Stimulated activated effector memory CD8-positive, alpha-beta T cell treated with anti-CD3 and anti-CD28 coated beads, Interleukin-12 subunit alpha, Interleukin-12 subunit beta, amount 100 ng/mL, for 72 hours (primary cell): ENCODE measurements around the gene SLC1A2.
A peak's percentile ranks its signal among the peaks of the same experiment; 100 is the strongest.

Experiments
- ATAC-seq: fragments of 150-1000 bp; cut with Tn5 transposase; 2 replicates; pipeline ENCODE4 v1.10.0; 2021
- DNase-seq, 2 donors: peaks; one replicate each; pipeline ENCODE4 v3.0.0; 2021 to 2022; ENCODE audit warnings: low spot score in 2 of 2
- H3K27ac Mint-ChIP-seq: one replicate; pipeline ENCODE4 v1.8.0; 2022; ENCODE audit warnings: mild to moderate bottlenecking, mixed read lengths
- H3K36me3 Mint-ChIP-seq: one replicate; pipeline ENCODE4 v1.8.0; 2022; ENCODE audit warnings: mild to moderate bottlenecking, mixed read lengths
- H3K4me1 Mint-ChIP-seq: one replicate; pipeline ENCODE4 v1.8.0; 2022; ENCODE audit warnings: mixed read lengths
- H3K4me3 Mint-ChIP-seq: one replicate; pipeline ENCODE4 v1.8.0; 2022; ENCODE audit warnings: mild to moderate bottlenecking, mixed read lengths
- H3K9me3 Mint-ChIP-seq: one replicate; pipeline ENCODE4 v1.8.0; 2022; ENCODE audit warnings: mixed read lengths

Gene SLC1A2

GRCh38 chr11:35259529-35259928, 159.8 kb downstream of the SLC1A2 start:
- no peak for ATAC-seq
- H3K27ac Mint-ChIP-seq, result no peak overlapping the region
- H3K9me3 Mint-ChIP-seq, result no peaks in the 10 kb centered on the region
- no peaks in the 10 kb centered on the region for H3K36me3 Mint-ChIP-seq
- H3K4me1 Mint-ChIP-seq, result peaks cover 16% of the 10 kb centered on the region
- H3K4me3 Mint-ChIP-seq, result no peak overlapping the region
- DNase-seq, result no peak

- H3K4me1 Mint-ChIP-seq, result peaks cover 16% of the 10 kb centered on the region
- H3K9me3 Mint-ChIP-seq, result no peaks in the 10 kb centered on the region
- ATAC-seq, result peak; percentile 89
- DNase-seq, result no peak
- no peak overlapping the region for H3K27ac Mint-ChIP-seq
- H3K36me3 Mint-ChIP-seq, result no peaks in the 10 kb centered on the region
- peak overlapping the region; percentile 9 for H3K4me3 Mint-ChIP-seq
Measured at GRCh38 chr11:35257281-35257680, 162.1 kb downstream of the SLC1A2 start.

DNA sequence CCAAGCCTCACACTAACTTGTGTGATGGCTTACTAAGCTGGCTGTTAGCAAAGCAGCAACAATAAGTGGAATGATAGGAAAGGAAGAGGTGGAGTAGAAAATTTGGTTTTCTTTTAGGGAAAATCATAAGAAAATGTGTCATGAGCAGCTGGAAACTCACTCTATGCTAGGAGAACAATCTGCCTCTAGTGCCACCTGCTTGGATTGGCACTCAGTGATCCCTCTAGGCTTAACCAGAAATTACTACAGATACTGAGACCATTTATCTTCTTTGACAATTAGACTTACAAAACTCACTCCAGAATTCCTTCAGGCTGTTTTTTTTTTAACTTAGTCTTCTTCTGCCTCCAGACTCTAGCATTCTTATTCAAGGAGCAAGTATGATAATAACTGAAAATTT, 163.1 kb downstream of the SLC1A2 start:
- H3K27ac Mint-ChIP-seq, result no peak overlapping the region
- H3K4me3 Mint-ChIP-seq, result no peak overlapping the region
- no peaks in the 10 kb centered on the region for H3K36me3 Mint-ChIP-seq

DNA sequence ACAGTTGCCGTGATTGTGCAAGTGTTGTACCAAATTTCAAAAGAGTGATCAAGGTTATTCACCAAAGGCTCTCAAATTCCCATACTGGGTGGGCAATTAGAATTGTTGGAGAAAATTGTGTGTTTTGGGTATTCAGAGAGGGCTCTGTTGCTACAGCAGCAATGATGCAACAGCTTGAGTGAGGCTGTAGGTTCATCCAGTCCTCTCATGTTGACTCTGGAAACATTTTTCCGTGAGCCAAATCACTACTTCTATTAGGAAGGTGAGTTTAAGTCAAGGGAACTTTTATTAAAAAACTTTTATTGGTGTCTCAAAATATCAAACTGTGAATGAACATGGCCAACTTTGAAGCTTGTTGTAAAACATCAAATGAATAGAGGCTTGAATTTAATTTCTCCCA, 163.8 kb downstream of the SLC1A2 start:
- no peak overlapping the region for H3K4me3 Mint-ChIP-seq
- no peaks in the 10 kb centered on the region for H3K36me3 Mint-ChIP-seq
- no peaks in the 10 kb centered on the region for H3K9me3 Mint-ChIP-seq
- ATAC-seq (no peak), DNase-seq (no peak)
- H3K4me1 Mint-ChIP-seq, result peaks cover 16% of the 10 kb centered on the region
- no peak overlapping the region for H3K27ac Mint-ChIP-seq

More for the DNA sequence above, 163.1 kb downstream of the SLC1A2 start:
- H3K4me1 Mint-ChIP-seq, result peaks cover 16% of the 10 kb centered on the region
- no peak for ATAC-seq
- H3K9me3 Mint-ChIP-seq, result no peaks in the 10 kb centered on the region
- no peak for DNase-seq

DNA sequence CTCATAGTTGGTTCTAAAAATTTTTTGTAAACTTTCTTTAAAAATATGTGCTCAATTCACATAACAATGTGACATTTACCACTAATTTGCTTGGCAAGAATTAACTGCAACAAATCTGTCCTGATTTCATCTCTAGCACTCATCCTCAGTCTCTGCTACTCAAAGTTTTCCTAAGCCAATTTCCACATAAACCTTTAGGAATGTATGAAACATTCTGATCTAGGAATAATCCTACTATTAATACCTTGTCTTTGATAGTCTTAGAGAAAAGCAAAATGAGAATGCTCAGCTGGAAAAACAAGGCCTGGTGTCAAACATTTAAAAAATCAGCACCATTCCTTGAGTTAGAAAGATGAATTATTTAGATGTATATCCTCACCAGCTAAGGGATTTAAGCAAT, 166.1 kb downstream of the SLC1A2 start:
- no peak for DNase-seq

GRCh38 chr11:35250621-35251020, 168.7 kb downstream of the SLC1A2 start:
- Mint-ChIP-seq H3K4me3 (no peak overlapping the region), H3K9me3 (no peaks in the 10 kb centered on the region), H3K4me1 (peaks cover 34% of the 10 kb centered on the region), H3K36me3 (no peaks in the 10 kb centered on the region), H3K27ac (no peak overlapping the region)
- no peak for ATAC-seq
- no peak for DNase-seq

More for the DNA sequence above, 166.1 kb downstream of the SLC1A2 start:
- ATAC-seq, result no peak
- Mint-ChIP-seq H3K27ac (no peak overlapping the region), H3K4me3 (no peak overlapping the region), H3K36me3 (no peaks in the 10 kb centered on the region), H3K4me1 (peaks cover 25% of the 10 kb centered on the region), H3K9me3 (no peaks in the 10 kb centered on the region)

GRCh38 chr11:35250192-35250591, 169.2 kb downstream of the SLC1A2 start:
- H3K4me3 Mint-ChIP-seq, result no peak overlapping the region
- peaks cover 34% of the 10 kb centered on the region for H3K4me1 Mint-ChIP-seq
- ATAC-seq, result no peak
- H3K36me3 Mint-ChIP-seq, result no peaks in the 10 kb centered on the region
- no peak for DNase-seq
- H3K27ac Mint-ChIP-seq, result no peak overlapping the region
- no peaks in the 10 kb centered on the region for H3K9me3 Mint-ChIP-seq

- Mint-ChIP-seq H3K27ac (peak overlapping the region; percentile 64), H3K4me3 (no peak overlapping the region), H3K4me1 (peaks cover 34% of the 10 kb centered on the region), H3K36me3 (no peaks in the 10 kb centered on the region), H3K9me3 (no peaks in the 10 kb centered on the region)
- no peak for DNase-seq
- ATAC-seq, result no peak
Measured at GRCh38 chr11:35248558-35249323, 170.6 kb downstream of the SLC1A2 start.

- DNase-seq (no peak), ATAC-seq (peak; percentile 65)
- H3K27ac Mint-ChIP-seq, result peak overlapping the region; percentile 64
- no peaks in the 10 kb centered on the region for H3K36me3 Mint-ChIP-seq
- H3K4me1 Mint-ChIP-seq, result peaks cover 39% of the 10 kb centered on the region
- peak overlapping the region; percentile 18 for H3K4me3 Mint-ChIP-seq
- no peaks in the 10 kb centered on the region for H3K9me3 Mint-ChIP-seq
Measured at GRCh38 chr11:35247863-35248262, 171.5 kb downstream of the SLC1A2 start.

GRCh38 chr11:35247428-35247827, 171.9 kb downstream of the SLC1A2 start:
- Mint-ChIP-seq H3K36me3 (no peaks in the 10 kb centered on the region), H3K27ac (peak overlapping the region; percentile 64), H3K4me3 (peak overlapping the region; percentile 18), H3K4me1 (peaks cover 44% of the 10 kb centered on the region), H3K9me3 (no peaks in the 10 kb centered on the region)
- ATAC-seq, result peak; percentile 90
- peak; percentile 16 to 61 for DNase-seq

- DNase-seq (no peak), ATAC-seq (no peak)
- Mint-ChIP-seq H3K9me3 (no peaks in the 10 kb centered on the region), H3K4me3 (no peak overlapping the region), H3K27ac (peak overlapping the region; percentile 64), H3K36me3 (no peaks in the 10 kb centered on the region), H3K4me1 (peaks cover 48% of the 10 kb centered on the region)
Measured at GRCh38 chr11:35246745-35247144, 172.6 kb downstream of the SLC1A2 start.

DNA sequence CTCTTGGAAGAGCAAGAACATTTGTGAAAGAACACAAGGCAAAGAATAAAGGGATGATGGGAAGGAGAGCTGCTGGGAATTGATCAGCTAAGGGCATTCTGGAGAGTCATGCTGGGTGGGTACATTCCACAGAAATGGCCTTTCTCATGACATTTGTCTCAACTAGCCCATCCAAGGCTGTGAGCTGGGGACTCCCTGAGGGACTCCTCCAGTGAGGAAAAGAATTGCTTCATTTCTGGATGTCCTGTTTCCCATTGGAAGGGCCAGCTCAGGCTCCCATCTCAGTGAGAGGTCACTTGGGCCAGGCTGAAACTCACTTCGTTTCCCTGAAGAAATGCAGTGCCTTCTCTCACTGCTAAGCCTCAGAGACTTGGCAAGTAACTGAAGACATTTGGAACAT, 173.6 kb downstream of the SLC1A2 start:
- Mint-ChIP-seq H3K4me3 (no peak overlapping the region), H3K36me3 (no peaks in the 10 kb centered on the region), H3K9me3 (no peaks in the 10 kb centered on the region), H3K4me1 (peaks cover 48% of the 10 kb centered on the region), H3K27ac (no peak overlapping the region)
- ATAC-seq, result no peak
- no peak for DNase-seq

DNA sequence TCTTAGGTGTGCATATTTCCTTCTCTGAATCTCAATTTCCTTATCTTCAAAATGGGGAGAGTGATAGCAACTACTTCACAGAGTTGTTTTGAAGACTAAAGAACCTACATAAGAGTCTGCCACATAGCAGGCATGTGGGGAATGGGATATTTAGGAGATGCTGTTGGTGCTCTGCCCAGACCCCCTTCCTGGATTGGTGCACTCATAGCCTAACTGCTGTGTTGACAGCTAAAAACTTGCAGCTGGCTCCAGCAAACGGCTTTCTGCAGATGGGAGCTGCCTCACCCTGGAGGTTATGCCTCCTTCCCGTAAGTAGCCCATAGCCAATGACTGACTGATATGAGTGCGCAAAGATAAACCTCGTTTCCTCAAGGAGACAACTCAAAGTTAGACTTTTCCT, 174.3 kb downstream of the SLC1A2 start:
- H3K4me3 Mint-ChIP-seq, result no peak overlapping the region
- no peak for ATAC-seq
- no peaks in the 10 kb centered on the region for H3K9me3 Mint-ChIP-seq
- H3K4me1 Mint-ChIP-seq, result peaks cover 48% of the 10 kb centered on the region
- no peak for DNase-seq
- no peaks in the 10 kb centered on the region for H3K36me3 Mint-ChIP-seq
- H3K27ac Mint-ChIP-seq, result no peak overlapping the region

DNA sequence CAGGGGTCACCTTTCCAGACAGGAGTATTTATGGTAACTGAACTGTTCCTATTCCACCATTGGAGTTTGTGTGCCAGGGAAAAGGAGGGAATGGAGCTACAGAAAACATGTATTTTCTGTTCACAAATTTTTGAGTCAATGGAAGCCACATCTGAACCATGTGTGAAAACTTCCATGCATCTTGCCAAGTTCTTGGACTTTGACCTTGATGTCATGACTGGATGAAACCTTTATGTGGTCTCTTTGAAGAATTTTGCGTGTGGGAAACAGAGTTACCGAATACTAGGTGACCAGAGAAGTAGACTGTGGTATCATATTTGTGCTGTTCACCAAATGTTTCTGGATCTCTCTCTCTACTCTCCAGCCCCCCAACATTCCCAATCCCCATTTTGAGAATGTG, 175.6 kb downstream of the SLC1A2 start:
- DNase-seq (no peak), ATAC-seq (no peak)
- Mint-ChIP-seq H3K27ac (no peak overlapping the region), H3K36me3 (no peaks in the 10 kb centered on the region), H3K4me3 (no peak overlapping the region), H3K9me3 (no peaks in the 10 kb centered on the region), H3K4me1 (peaks cover 43% of the 10 kb centered on the region)

DNA sequence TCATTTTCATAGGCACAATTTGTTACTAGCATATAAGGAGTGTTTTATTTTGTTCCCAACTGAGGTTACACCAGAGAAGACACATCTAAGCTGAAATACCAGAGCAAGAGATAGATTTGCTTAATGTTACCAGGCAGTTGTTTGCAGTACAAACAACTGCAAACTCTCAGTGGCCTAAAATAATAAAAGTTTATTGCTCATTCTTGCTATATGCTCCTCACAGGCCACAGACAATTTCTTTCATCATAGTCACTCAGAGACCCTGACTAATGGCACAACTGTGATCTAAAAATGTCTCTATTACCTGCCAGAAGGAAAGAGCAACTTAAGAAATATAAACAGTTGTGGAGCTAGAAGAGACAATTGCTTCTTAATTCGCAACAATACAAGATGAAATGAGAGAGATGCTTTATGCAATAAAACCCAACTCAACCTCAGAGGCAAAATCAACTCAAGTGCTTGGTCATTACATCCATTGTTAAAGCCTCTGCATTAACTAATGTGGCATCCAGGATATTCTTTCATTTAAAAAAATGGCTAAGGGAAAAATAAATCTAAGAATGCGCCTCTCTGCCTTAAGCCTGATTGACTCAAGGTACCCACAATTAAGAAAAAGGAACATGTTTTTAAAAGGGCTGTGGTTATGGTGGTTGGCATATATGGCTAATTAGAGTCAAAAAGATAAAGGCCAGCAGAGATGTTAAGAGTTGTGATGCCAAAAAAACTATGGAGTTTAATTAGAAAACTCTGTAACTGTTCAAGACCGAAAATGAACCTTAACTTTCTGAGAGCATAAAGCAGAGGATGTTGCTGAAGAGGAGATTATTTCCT, 176.7 kb downstream of the SLC1A2 start:
- ATAC-seq, result peak; percentile 49
- Mint-ChIP-seq H3K4me1 (peaks cover 44% of the 10 kb centered on the region), H3K9me3 (no peaks in the 10 kb centered on the region), H3K4me3 (no peak overlapping the region), H3K36me3 (peaks cover 6% of the 10 kb centered on the region), H3K27ac (peak overlapping the region; percentile 16)
- no peak for DNase-seq

- DNase-seq (no peak), ATAC-seq (peak; percentile 45)
- H3K4me3 Mint-ChIP-seq, result no peak overlapping the region
- no peaks in the 10 kb centered on the region for H3K9me3 Mint-ChIP-seq
- H3K27ac Mint-ChIP-seq, result no peak overlapping the region
- peaks cover 6% of the 10 kb centered on the region for H3K36me3 Mint-ChIP-seq
- peaks cover 41% of the 10 kb centered on the region for H3K4me1 Mint-ChIP-seq
Measured at GRCh38 chr11:35241531-35241930, 177.8 kb downstream of the SLC1A2 start.
